Liver (tissue), 3 donors: ENCODE results near the gene RASD2.

Experiments
- FOXA1 ChIP-seq: IDR thresholded peaks from 2 replicates; pipeline ENCODE4 v1.6.1; 2016; ENCODE audit warnings: antibody characterized with exemption
- GABPA ChIP-seq, 2 donors: IDR thresholded peaks in 1 of 2; conservative IDR thresholded peaks in 1 of 2; 2 replicates each; pipeline ENCODE4 v1.6.1; 2016; ENCODE audit warnings: antibody characterized with exemption in 2 of 2, mild to moderate bottlenecking in 1 of 2, moderate library complexity in 1 of 2
- HNF4A ChIP-seq, 2 donors: conservative IDR thresholded peaks; 2 replicates each; pipeline ENCODE4 v1.6.1; 2016; ENCODE audit warnings: antibody characterized with exemption in 2 of 2, mild to moderate bottlenecking in 2 of 2
- HNF4G ChIP-seq: IDR thresholded peaks from 2 replicates; pipeline ENCODE4 v1.6.1; 2016; ENCODE audit warnings: antibody characterized with exemption
- JUND ChIP-seq, 2 donors: IDR thresholded peaks; 2 replicates each; pipeline ENCODE4 v1.6.1; 2016; ENCODE audit warnings: antibody characterized with exemption in 2 of 2
- NR2F2 ChIP-seq: IDR thresholded peaks from 2 replicates; pipeline ENCODE4 v1.6.1; 2016; ENCODE audit warnings: antibody characterized with exemption
- RAD21 ChIP-seq, 2 donors: IDR thresholded peaks; 2 replicates each; pipeline ENCODE4 v1.6.1; 2016; ENCODE audit warnings: antibody characterized with exemption in 2 of 2, mild to moderate bottlenecking in 2 of 2
- SP1 ChIP-seq: IDR thresholded peaks from 2 replicates; pipeline ENCODE4 v1.6.1; 2018; ENCODE audit warnings: antibody characterized with exemption, mild to moderate bottlenecking
- TAF1 ChIP-seq: conservative IDR thresholded peaks from 2 replicates; pipeline ENCODE4 v1.6.1; 2016; ENCODE audit warnings: antibody characterized with exemption, mild to moderate bottlenecking
- YY1 ChIP-seq: IDR thresholded peaks from 2 replicates; pipeline ENCODE4 v1.6.1; 2016; ENCODE audit warnings: antibody characterized with exemption, mild to moderate bottlenecking
- TF ChIP-seq, protein P1 (sequence below): fragments of 150-350 bp; IDR thresholded peaks from 2 replicates; pipeline ENCODE4 v1.5.1; 2017; ENCODE audit warnings: improper control_type of control experiment, low read depth, low read length; ENCODE audit not compliant: missing input control
- TF ChIP-seq, protein P2 (sequence below): IDR thresholded peaks from 2 replicates; pipeline ENCODE4 v1.6.1; 2016; ENCODE audit warnings: antibody characterized with exemption
- TF ChIP-seq, protein P3 (sequence below): IDR thresholded peaks from 2 replicates; pipeline ENCODE4 v1.6.1; 2016; ENCODE audit warnings: antibody characterized with exemption, mild to moderate bottlenecking
- TF ChIP-seq, protein P4 (sequence below): IDR thresholded peaks from 2 replicates; pipeline ENCODE4 v1.6.1; 2016; ENCODE audit warnings: antibody characterized with exemption
- donor health status: healthy.
- donor health status: healthy.

DNA sequence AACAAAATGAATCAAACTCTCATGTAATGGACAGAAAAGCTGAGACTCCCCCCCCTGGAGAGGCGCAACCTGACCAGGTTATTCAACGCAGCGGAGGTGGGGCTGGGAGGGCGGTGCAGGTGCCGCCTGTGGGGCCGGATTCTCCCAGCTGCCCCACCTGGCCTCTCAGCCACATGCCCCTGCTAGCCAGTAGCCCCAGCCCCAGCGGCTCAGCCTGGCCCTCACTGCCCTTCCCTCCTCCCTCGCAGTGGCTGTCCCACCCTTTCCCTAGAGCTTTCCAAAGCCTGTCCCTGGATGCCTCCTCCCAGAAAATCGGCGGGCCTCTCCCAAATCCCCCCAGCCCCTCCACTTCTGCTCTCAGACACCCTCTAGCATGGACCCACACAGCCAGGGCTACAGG lies 31.2 kb upstream of the RASD2 start:
- TF ChIP-seq JUND (IDR thresholded peaks at IDR 0.05) = no peak
- TF ChIP-seq, protein P1, sequence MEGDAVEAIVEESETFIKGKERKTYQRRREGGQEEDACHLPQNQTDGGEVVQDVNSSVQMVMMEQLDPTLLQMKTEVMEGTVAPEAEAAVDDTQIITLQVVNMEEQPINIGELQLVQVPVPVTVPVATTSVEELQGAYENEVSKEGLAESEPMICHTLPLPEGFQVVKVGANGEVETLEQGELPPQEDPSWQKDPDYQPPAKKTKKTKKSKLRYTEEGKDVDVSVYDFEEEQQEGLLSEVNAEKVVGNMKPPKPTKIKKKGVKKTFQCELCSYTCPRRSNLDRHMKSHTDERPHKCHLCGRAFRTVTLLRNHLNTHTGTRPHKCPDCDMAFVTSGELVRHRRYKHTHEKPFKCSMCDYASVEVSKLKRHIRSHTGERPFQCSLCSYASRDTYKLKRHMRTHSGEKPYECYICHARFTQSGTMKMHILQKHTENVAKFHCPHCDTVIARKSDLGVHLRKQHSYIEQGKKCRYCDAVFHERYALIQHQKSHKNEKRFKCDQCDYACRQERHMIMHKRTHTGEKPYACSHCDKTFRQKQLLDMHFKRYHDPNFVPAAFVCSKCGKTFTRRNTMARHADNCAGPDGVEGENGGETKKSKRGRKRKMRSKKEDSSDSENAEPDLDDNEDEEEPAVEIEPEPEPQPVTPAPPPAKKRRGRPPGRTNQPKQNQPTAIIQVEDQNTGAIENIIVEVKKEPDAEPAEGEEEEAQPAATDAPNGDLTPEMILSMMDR = no peak
- no peak for TF ChIP-seq YY1
- no peak for TF ChIP-seq HNF4A (conservative IDR thresholded peaks at IDR 0.05)
- TF ChIP-seq, protein P2, sequence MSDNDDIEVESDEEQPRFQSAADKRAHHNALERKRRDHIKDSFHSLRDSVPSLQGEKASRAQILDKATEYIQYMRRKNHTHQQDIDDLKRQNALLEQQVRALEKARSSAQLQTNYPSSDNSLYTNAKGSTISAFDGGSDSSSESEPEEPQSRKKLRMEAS = no peak
- no peak for TF ChIP-seq GABPA (IDR thresholded peaks at IDR 0.05 in 1 of 2, conservative IDR thresholded peaks at IDR 0.05 in 1 of 2)
- no peak for TF ChIP-seq HNF4G
- no peak for TF ChIP-seq NR2F2
- TF ChIP-seq RAD21 (IDR thresholded peaks at IDR 0.05) = no peak
- TF ChIP-seq TAF1 = no peak
- TF ChIP-seq, protein P3, sequence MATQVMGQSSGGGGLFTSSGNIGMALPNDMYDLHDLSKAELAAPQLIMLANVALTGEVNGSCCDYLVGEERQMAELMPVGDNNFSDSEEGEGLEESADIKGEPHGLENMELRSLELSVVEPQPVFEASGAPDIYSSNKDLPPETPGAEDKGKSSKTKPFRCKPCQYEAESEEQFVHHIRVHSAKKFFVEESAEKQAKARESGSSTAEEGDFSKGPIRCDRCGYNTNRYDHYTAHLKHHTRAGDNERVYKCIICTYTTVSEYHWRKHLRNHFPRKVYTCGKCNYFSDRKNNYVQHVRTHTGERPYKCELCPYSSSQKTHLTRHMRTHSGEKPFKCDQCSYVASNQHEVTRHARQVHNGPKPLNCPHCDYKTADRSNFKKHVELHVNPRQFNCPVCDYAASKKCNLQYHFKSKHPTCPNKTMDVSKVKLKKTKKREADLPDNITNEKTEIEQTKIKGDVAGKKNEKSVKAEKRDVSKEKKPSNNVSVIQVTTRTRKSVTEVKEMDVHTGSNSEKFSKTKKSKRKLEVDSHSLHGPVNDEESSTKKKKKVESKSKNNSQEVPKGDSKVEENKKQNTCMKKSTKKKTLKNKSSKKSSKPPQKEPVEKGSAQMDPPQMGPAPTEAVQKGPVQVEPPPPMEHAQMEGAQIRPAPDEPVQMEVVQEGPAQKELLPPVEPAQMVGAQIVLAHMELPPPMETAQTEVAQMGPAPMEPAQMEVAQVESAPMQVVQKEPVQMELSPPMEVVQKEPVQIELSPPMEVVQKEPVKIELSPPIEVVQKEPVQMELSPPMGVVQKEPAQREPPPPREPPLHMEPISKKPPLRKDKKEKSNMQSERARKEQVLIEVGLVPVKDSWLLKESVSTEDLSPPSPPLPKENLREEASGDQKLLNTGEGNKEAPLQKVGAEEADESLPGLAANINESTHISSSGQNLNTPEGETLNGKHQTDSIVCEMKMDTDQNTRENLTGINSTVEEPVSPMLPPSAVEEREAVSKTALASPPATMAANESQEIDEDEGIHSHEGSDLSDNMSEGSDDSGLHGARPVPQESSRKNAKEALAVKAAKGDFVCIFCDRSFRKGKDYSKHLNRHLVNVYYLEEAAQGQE = no peak
- TF ChIP-seq, protein P4, sequence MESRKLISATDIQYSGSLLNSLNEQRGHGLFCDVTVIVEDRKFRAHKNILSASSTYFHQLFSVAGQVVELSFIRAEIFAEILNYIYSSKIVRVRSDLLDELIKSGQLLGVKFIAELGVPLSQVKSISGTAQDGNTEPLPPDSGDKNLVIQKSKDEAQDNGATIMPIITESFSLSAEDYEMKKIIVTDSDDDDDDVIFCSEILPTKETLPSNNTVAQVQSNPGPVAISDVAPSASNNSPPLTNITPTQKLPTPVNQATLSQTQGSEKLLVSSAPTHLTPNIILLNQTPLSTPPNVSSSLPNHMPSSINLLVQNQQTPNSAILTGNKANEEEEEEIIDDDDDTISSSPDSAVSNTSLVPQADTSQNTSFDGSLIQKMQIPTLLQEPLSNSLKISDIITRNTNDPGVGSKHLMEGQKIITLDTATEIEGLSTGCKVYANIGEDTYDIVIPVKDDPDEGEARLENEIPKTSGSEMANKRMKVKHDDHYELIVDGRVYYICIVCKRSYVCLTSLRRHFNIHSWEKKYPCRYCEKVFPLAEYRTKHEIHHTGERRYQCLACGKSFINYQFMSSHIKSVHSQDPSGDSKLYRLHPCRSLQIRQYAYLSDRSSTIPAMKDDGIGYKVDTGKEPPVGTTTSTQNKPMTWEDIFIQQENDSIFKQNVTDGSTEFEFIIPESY = no peak
- TF ChIP-seq SP1 = no peak
- TF ChIP-seq FOXA1 = no peak
